Coronary artery (tissue), 2 donors: ENCODE measurements around the gene RARRES1.

Source experiments
- DNase-seq: peaks from one replicate; pipeline ENCODE4 v3.0.0-alpha.2; 2017; ENCODE audit warnings: low spot score
- H3K27ac ChIP-seq, 2 donors: fragments of 200-600 bp; sonication (generic); one replicate each; pipeline ENCODE4 v1.5.1; 2016 to 2019
- H3K4me3 ChIP-seq: fragments of 200-600 bp; sonication (generic); 2 replicates; pipeline ENCODE4 v1.5.1; 2016; ENCODE audit warnings: mild to moderate bottlenecking, moderate library complexity
- CTCF ChIP-seq: fragments of 200-600 bp; sonication (generic); IDR thresholded peaks from one replicate; pipeline ENCODE4 v1.5.1; 2019; ENCODE audit warnings: antibody characterized with exemption

RARRES1 gene

GRCh38 chr3:158713094-158713499 lies 19.2 kb downstream of the RARRES1 start:
- TF ChIP-seq CTCF, result no peak
- Histone ChIP-seq H3K4me3 (no peak overlapping the region), H3K27ac (peak overlapping the region; percentile 75 to 81)
- DNase-seq, result no peak

GRCh38 chr3:158712443-158712842 lies 19.8 kb downstream of the RARRES1 start:
- no peak overlapping the region for H3K4me3 ChIP-seq
- H3K27ac ChIP-seq, result peak overlapping the region; percentile 75 to 81
- DNase-seq, result no peak
- TF ChIP-seq CTCF, result no peak

- DNase-seq, result no peak
- H3K27ac ChIP-seq, result peak overlapping the region; percentile 75 to 81
- TF ChIP-seq CTCF, result no peak
- H3K4me3 ChIP-seq, result no peak overlapping the region
These were observed 20.4 kb downstream of the RARRES1 start for GRCh38 chr3:158711886-158712285.

GRCh38 chr3:158710601-158711000 lies 21.7 kb downstream of the RARRES1 start:
- Histone ChIP-seq H3K4me3 (no peak overlapping the region), H3K27ac (peak overlapping the region in 1 of 2 donors; percentile 34)
- TF ChIP-seq CTCF, result no peak
- no peak for DNase-seq

- no peak for DNase-seq
- no peak for TF ChIP-seq CTCF
- Histone ChIP-seq H3K27ac (peak overlapping the region; percentile 17 to 33), H3K4me3 (no peak overlapping the region)
These were observed 22.6 kb downstream of the RARRES1 start for GRCh38 chr3:158709666-158710083.

- H3K27ac ChIP-seq, result no peak overlapping the region
- no peak overlapping the region for H3K4me3 ChIP-seq
- no peak for TF ChIP-seq CTCF
- DNase-seq, result no peak
These were observed 28.7 kb downstream of the RARRES1 start for GRCh38 chr3:158703566-158703965.

GRCh38 chr3:158702815-158703481 lies 29.3 kb downstream of the RARRES1 start:
- Histone ChIP-seq H3K4me3 (no peak overlapping the region), H3K27ac (no peak overlapping the region)
- no peak for DNase-seq
- no peak for TF ChIP-seq CTCF
